Neuron (in vitro differentiated cells): ENCODE results near the gene EFHB.
"Not testable (repeated sequence)": the region's sequence is repeated elsewhere in the genome, so short reads cannot be mapped to it uniquely, and the experiment has no call there.

Experiments used
- H2AFZ ChIP-seq: one replicate; pipeline ENCODE4 v1.6.1; 2013; ENCODE audit warnings: low read depth, mild to moderate bottlenecking, inconsistent platforms, low read length, moderate library complexity
- H3K27me3 ChIP-seq: one replicate; pipeline ENCODE4 v1.6.1; 2013; ENCODE audit warnings: low read length; ENCODE audit not compliant: insufficient read depth
- H3K36me3 ChIP-seq: one replicate; pipeline ENCODE4 v1.6.1; 2013; ENCODE audit warnings: low read length; ENCODE audit not compliant: insufficient read depth
- H3K4me1 ChIP-seq: one replicate; pipeline ENCODE4 v1.6.1; 2013; ENCODE audit warnings: low read length; ENCODE audit not compliant: insufficient read depth
- H3K4me3 ChIP-seq: 2 replicates; pipeline ENCODE4 v1.5.1; 2013; ENCODE audit warnings: mild to moderate bottlenecking, low read length, moderate library complexity
- H3K9me3 ChIP-seq: one replicate; pipeline ENCODE4 v1.6.1; 2013; ENCODE audit warnings: low read length

The EFHB gene

GRCh38 chr3:19877656-19878055 is 56.4 kb downstream of the EFHB start:
- Histone ChIP-seq H3K4me1 (peaks cover 4% of the 10 kb centered on the region), H3K27me3 (no peaks in the 10 kb centered on the region), H3K36me3 (no peaks in the 10 kb centered on the region), H3K9me3 (no peaks in the 10 kb centered on the region), H3K4me3 (no peak overlapping the region), H2AFZ (no peak overlapping the region)

GRCh38 chr3:19866751-19867347 is 67.2 kb downstream of the EFHB start:
- Histone ChIP-seq H3K4me1 (no peaks in the 10 kb centered on the region), H3K9me3 (no peaks in the 10 kb centered on the region), H3K27me3 (no peaks in the 10 kb centered on the region), H2AFZ (no peak overlapping the region), H3K36me3 (no peaks in the 10 kb centered on the region), H3K4me3 (no peak overlapping the region)

- H3K9me3 ChIP-seq, H3K4me3 ChIP-seq, H3K27me3 ChIP-seq, H2AFZ ChIP-seq, H3K4me1 ChIP-seq, H3K36me3 ChIP-seq: not testable (repeated sequence)
Observed at GRCh38 chr3:19855318-19855717, 78.7 kb downstream of the EFHB start.

GRCh38 chr3:19846609-19847008 is 87.4 kb downstream of the EFHB start:
- not testable (repeated sequence) for H3K4me3 ChIP-seq, H3K36me3 ChIP-seq, H3K27me3 ChIP-seq, H2AFZ ChIP-seq, H3K4me1 ChIP-seq, H3K9me3 ChIP-seq
